ENCODE data around the gene RNU1-4. TPM values are rescaled to one million over a fixed set of nuclear protein-coding genes. Genes with fewer than 3 reads are reported as not detected.
"Not testable (repeated sequence)": the region's sequence is repeated elsewhere in the genome, so short reads cannot be mapped to it uniquely, and the experiment has no call there.

The RNU1-4 gene
- total RNA-seq, 1 donor from 2014 or later: 1,358 TPM

DNA sequence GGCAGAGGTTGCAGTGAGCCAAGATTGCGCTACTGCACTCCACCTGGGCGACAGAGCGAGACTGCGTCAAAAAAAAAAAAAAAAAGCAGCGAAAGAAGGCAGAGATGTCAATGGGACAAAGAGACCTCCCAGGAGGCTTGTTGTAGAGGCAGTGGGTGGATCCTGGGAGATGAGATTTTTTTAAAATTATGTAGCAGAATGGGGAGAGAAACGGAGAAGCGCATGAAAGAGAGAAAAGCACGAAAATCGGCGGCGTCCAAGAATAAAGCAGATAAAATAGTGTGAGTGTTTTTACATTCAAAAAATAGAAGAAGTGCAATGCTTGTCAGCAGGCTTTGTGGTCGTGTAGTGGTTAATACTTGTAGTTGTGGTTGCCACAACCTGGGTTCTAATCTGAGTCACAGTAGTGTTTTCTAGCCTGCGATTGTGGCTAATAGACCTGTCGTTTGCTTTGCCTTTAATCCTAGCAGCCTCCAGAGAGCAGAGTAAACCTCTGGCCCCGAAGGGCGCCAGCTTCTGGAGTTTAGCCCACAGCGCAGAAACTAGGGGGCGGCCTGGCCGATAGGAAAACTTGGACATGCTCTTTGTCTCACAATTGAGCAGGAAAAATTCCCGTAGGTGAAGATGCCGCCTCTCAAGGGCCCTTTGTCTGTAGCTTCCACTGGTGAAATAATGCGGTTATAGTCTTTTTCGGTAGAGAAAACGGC is 11.9 kb upstream of the RNU1-4 start:
- DNase-seq (ENCODE audit: low spot score): peak; percentile 13

DNA sequence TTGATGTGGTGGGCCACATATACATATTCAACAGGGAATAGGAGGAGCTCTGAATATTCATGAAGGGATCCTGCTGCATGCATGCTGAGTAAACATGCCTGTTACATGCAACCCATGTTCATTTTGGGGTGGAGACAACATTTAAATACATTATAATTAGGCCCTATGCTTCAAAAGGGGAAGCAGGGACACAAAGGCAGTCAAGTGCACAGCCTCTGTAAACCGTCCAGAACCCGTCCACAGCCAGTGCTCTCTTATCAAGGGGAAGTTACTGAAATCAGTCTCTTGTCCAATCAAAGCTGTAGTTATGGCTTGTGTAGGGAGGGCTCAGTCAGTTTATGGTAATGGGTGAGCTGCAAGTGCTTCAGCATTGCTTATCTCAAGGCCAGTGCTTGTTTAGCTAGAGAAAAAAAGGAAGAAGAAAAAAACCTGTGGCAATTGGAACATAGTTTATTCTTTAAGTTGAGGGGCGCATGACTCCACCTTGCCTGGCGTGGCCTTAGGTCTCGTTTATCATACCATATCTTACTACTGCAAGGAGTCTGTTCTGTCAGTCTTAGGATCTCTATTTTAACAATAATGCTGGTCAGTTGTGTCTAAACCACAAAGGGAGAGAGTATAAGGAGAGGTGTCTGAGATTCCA is 7.9 kb upstream of the RNU1-4 start:
- DNase-seq (ENCODE audit: low spot score): not testable (repeated sequence)

DNA sequence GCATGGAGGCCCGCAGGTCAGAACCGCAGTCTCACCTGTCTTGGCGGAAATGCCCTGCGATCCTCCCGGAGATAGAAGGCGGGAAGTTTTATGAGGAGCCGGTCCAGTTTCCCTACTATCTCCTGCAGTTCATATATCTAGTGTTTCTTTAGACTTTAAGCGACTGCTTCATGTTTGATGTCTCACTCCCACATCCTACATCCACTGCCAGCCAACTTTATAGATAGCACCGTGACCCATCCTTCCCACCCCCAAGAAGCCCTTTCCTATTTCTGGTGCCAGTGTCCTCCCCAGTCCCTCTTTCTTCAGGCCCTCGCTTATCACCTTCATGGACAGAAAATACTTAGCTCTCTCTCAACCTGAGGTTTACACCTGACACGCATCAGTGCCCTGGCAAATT is 914 bp downstream of the RNU1-4 start:
- DNase-seq (ENCODE audit: low spot score): not testable (repeated sequence)

DNA sequence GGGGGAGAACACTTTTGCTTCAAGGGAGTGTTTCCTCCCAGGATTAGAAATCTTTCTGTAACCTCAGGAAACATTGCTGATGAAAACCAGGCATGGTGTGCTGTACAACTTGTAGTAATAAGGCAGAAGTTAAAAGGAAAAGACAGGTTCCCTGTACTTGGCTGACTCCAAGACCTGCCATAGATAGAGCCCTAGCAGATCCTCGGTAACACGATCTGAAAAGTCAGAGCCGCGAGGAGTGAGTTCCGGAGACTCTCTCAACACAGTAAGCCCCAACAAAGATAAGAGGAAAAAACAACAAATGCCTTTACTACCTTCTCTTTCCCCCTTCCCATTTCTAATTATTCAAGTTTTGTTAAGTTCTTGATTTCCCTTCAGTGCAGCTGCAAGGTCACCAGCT is 7.3 kb downstream of the RNU1-4 start:
- not testable (repeated sequence) for DNase-seq (ENCODE audit: low spot score)

DNA sequence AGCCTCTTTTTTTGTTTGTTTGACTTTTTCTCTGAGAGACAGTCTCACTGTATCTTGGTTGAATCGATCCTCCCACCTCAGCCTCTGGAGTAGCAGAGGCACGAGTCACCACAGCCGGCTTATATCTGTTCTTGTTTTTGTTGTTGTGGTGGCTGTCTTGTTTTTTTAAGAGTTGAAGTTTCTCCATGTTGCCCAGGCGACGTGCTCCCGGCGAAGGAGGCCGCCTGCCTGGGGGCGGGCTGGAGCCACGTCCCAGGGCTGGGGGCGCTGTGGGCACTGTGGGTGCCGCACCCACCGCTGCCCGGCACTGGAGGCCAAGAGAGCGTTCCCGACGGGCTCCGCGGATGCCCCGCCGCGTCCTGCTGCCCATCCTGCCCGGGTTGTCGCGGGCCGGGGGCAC is 8.4 kb downstream of the RNU1-4 start:
- DNase-seq (ENCODE audit: low spot score): not testable (repeated sequence)

DNA sequence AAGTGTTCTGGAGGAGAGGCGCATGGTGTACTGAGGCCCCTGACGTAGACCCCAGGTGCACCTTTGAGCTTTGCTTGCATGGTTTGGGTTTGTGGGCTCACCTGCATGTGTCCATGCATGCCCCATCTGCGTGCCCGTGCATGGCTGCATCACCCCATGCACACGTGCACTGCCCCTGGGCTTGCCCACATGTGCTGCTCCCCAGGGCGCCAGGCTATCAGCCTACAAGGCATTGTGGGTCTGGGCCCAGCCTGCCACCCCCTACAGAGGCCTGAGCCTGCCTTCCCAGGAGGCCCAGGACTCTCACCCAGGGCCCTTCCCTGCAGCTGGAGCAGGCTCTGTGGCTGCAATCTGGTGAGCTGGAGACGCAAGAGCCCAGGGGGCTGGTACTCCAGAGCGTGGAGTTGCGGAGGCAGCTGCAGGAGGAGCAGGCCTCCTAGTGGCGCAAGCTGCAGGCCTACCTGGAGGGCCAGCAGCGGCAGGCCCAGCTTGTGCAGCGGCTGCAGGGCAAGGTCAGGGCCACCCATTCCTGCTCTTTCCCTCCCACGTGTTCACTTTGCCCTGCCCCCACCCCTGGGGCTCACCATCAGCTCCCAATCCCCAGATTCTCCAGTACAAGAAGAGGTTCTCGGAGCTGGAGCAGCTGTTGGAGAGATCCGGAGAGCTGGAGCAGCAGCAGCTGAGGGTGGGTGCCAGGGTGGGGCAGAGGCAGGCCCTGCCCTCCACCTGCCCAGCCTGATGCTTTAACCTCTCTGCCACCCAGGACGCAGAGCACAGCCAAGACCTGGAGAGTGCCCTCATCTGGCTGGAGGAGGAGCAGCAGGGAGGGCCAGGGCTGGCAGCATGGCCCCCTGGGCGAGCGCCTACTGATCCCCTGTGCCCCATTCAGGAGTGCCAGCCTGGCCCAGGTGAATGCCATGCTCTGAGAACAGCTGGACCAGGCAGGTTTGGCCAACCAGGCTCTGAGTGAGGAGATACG is 9.9 kb downstream of the RNU1-4 start:
- not testable (repeated sequence) for DNase-seq (ENCODE audit: low spot score)

DNA sequence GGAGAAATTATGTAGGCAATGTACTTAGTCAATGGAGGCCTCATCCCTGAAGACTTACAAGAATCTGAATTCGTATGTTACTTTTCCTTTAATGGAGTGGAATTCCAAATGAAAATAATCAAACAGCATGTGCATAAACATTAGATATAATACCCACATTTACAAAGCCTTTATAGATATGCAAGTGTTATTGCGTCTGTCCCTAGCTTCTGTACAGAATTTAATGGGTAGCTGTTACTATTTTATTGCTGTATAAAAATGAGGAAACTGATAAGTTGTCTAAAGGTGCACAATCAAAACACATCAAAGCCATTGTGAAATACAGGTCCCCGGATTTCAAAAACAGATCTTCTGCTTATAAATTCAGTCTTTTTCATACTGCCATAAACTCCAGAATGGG is 12.5 kb downstream of the RNU1-4 start:
- not testable (repeated sequence) for DNase-seq (ENCODE audit: low spot score)

DNA sequence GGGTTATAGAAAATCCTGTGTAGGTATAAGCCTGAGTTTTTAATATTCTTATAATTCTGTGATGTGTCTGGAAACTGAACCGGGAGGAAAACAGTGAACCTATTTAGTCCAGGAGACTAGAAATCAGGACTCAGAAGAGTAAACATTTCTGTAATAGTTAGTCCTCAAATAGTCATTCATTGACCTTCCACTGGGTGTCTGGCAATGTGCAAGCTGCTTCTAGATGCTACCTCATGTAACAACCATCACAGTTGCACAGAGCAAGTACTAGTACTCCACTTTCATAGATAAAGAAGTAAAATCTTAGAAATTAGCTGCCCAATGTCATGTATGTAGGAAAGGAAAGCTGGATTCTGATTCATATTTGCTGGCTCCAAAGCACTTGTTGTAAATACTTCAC is 15.1 kb downstream of the RNU1-4 start:
- not testable (repeated sequence) for DNase-seq (ENCODE audit: low spot score)

DNA sequence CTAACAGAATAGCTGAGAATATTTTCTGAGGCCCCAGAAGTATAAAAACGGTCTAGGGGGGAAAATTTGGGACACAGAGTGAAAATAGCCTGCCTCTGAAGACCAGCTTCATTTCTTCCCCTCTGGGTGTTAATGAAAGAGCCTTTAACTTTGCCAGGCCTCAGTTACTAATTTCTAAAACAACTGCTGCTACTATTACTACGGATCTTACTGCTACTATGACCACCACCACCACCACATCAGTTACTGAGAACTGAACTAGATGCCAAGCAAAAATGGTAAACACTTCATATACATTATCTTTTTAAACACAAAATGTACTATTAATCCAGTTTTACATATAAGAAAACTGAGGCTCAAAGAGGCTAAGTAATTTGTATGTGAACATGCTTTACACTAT is 15.6 kb downstream of the RNU1-4 start:
- not testable (repeated sequence) for DNase-seq (ENCODE audit: low spot score)

DNA sequence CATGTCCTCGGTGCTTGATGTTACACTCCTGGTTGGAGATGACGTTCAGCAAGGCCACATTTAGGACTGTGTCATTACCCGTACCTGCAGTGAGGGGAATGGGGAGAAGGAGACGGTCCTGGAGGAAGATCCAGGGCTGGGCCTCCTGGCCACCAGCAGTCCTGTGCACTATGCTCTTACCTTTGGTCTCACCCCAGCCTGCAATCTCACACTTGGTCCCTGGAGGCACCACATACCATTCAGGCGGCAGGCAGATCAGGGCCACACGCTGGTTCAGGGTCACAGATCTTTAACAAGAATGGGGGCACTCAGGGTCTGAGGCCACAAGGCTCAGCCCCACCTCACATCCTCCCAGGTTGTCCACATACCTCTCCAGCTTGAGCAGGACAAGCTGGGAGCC is 17.3 kb downstream of the RNU1-4 start:
- DNase-seq (ENCODE audit: low spot score): not testable (repeated sequence)

DNA sequence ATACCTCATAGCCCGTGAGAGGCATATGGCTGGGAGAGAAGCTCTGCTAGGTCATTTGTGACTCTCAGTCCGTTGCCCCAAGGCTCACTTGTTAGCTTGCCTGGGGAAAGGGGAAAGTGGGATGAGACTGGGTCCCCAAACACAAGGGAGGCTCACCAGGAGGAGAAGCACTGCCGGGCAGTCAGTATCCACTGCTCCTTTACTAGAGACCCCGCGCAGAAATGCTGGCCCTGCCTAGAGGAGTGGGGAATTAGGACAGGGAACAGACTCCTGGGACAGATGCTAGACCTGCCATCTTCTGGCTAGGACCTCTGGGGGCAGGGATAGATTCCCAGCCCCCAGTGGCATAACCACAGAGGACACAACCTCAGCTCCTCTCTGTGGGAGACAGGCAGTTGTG is 17.7 kb downstream of the RNU1-4 start:
- not testable (repeated sequence) for DNase-seq (ENCODE audit: low spot score)

DNA sequence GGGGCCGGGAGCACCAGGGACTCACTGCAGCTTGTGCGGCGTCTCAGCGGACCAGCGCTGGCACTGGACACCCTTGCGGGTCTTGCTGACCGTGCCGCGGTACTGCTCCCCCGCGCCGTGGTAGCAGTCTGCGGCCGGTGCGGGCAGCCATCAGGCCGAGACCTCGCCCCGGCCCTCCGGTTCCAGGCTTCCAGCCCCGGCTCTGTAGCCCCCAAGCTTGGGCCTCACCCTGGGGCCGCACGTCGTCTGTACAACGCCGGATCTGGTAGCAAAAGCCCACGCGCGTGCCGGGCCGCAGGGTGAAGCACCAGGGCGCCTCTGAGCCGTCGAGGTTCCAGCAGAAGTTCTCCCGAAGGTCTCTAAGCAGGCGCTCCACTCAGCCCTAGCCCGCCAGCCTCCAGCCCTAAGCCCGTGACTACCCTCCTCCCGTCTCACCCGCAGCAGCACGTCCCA is 18.8 kb downstream of the RNU1-4 start:
- DNase-seq (ENCODE audit: low spot score): not testable (repeated sequence)

DNA sequence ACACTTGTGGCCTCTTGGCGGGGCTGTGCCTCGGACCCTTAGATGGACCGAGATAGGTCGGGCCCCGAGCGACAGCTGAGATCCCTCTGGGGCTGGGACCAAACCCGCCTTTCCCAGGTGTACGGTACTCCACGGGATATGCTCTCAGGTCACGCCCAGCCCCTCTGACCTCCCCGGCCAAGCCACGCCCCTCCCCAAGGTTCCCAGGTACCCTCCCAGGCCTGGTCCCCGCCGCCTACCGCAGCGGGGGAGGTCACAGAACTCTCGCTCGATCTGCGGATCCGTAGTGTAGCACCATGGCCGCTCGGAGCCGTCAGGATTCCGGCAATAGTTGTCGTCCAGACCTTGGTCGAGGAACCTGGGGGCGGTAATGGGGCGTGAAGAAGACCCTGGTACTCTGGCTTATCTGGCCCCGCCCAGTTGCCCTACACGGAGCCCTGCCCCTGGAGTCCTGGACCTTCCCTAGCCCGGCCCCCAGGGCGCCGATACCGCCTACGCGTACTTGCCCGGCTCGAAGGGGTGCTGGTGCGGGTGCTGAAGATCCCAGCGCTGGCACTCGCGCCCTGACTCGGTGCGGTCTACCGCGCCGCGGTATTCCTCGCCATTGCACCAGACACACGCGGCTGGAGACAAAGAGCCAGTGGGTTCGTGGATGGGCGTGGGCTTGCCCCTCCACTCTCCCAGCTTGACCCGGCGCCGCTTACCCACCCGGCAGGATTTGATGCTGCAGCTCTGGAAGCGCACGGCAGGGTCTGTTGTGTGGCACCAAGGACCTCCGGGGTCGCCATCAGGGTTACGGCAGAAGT is 19.5 kb downstream of the RNU1-4 start:
- DNase-seq (ENCODE audit: low spot score): not testable (repeated sequence)

DNA sequence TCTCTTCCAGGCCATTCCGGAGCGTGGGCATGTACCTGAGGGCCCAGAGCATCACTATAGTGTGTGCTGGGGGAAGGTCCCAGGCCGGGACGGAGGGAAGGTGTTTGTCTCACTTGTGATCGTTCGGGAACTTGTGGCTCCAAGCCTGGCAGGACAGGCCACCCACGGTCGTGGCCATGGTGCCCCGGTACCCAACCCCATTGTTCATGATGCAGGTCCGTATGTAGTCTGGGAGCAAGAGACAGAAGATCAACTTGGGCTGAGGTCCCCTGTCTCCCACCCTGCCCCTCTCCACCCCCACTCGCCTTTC is 20.1 kb downstream of the RNU1-4 start:
- DNase-seq (ENCODE audit: low spot score): not testable (repeated sequence)

DNA sequence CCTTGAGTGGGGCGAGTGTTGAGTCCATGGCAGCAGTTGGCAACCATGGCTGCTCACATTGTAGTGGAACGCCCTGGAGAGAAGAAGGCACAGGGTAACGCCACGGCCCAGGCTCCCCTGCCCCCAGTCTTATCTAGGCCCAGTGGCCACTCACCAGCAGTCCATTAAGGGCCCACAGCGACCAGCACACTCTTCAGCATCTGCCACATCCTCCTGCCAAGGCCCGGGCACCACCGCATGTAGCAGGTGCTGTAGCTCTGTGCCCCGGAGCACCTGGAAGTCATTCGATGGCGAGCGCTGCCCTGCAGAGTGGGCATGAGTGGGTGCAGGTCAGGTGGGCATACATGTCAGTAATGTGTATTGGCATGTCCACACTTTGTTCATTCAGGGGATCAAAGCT is 20.5 kb downstream of the RNU1-4 start:
- DNase-seq (ENCODE audit: low spot score): not testable (repeated sequence)

DNA sequence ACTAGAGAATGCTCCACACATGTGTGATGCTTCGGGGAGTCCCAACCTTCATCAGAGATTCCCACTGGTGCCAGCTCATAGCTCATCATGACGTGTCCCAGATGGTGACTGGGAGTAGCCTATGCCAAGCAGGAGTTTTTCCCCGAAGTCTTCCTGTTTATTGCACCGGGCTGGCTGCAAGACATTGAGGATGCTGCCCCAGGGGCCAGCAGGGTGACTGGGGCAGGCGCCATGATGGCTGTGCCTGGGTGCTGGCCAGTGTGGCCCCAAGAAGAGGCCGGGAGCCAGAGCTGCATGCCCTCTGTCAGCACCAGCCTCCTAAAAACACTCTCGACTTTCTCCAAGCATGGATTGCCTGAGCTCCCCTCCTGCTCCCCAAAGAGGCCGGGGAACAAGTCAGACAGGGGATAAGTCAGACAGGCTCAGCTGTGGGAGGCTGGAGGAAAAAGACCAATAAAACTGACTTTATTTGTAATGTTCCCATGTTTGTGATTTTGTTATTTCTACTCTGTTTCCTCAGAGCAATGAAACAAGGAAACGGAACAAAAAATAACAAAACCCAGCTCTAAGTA is 24.0 kb downstream of the RNU1-4 start:
- peak; percentile 22 for DNase-seq (ENCODE audit: low spot score)

DNA sequence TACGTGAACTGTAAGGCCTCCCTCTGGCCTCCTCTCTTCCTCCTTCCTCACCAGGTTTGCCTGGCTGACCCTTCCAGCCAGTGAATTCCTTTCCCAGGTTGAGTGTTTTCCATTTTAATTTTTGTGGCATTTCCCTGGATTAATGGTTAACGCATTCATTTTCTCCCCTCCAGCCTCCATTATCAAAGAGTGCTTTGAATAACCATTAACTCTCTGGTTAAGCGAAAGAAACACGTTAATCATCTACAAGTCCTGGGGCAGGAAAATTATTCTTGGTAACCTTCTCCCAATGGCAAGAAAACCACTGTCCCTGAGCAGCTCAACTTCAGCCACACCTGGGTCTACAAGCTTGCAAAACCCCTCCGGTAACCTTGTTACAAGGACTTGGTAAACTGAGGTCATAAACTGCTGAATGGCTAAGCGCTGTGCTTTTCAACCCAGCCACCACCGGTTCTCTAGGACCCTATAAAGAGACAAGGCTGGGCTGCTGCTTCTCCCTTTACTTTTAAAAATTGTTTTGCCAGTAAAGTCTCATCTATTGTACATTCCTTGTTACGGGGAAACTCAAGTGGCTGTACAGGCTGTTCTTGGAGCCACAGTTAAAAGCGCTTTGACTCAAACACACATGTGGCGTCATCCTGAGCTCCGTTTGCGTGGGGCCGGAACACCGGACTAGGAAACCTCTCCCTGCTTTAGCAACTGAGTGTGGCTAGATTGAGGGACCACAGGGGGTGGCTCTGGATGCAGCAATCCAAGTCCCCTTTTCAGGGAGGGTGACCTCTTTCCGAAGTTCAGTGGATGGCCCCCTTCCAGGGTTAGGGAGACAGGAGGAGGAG is 24.7 kb downstream of the RNU1-4 start:
- DNase-seq (ENCODE audit: low spot score): peak; percentile 67

DNA sequence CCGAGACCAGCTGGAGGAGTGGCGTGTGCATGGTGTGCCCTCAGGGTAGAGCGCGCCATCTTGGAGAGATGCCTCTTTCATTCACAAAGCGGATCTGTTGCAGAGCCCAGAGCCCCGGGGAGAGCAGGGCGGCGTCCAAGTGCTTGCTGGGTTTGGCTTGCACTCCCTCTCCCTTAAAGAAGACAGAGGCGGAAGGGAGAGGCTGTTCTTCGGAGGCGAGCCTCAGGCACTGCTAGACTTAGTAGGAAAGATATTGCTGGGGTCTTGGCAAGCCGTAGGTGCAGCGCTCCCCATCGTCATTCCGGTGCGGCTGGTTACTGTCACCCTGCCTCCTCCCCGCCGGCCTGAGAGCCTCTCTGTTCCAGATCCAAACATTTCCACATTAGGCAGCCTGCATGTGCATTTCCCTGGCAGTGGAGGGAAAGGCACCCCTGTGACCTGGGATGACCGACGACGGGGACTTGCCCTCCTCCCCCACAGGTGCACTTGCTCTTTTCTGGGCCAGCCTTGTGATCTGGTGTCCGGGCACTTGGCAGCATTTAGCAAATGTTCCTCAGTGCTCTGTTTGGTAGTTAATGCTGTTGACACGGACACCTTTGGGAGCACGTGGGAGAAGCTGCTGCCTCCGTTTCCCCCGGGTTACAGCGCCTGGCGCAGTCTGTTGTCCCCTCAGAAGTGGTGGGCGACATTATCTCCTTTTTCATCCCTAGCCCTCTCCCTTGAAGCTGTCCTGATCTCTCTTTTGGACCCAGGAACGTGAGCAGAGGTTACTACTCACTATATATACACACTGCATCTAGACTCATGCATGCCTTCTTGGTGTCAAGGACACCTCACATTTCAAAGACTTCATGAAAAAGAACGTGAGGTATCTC is 25.7 kb downstream of the RNU1-4 start:
- DNase-seq (ENCODE audit: low spot score): peak; percentile 68

DNA sequence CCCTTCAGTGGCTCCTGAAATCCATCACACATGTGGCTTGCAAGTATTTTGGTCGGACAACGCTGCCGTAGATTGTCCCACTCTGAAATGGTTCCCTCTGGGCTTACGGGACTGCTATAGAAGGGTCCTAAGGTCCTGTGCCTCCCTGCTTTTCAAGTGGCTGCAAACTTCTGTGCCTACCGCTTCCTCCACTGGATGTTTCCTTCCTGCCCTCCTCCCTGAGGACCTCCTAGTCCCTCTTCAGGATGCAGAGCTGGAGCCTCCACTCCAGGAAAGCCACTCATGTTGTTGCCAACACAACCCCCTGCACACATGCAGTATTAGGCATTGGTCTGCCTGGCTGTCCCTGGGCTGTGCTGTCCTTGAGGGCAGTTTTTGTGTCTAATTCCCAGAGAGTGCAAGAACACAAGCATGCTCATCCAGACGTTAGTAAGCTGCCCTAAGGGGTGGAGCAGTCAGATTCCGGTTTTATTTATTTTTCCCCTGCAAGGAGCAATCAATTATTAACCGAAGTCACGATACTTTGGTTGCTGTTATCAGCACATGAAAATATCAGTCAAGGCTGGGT is 26.5 kb downstream of the RNU1-4 start:
- peak; percentile 39 for DNase-seq (ENCODE audit: low spot score)

Measured in mucosa of gallbladder (tissue), 1 donor.